ENCODE data around the gene NFIA. TPM values are rescaled to one million over a fixed set of nuclear protein-coding genes. Genes with fewer than 3 reads are reported as not detected.

NFIA gene
- total RNA-seq, 2 donors from 2014 or later, result 61.4 to 86.3 TPM

DNA sequence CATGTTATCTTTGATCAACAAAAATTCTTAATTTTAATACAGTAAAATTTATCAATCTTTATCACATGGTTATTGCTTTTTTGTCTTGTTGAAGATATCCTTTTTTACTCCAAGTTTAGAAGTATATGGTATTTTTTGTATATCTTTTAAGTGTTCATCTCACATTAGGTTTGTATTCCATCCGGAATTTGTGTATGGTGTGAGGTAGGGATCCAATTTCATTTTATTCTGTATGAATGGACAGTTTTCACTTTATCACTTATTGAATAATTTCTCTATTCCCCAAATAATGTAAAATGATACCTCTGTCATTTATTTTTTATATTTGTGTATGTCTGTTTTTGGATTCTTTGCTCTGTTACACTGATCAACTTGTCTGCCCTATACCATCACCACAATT, 25.3 kb downstream of the NFIA start:
- Histone ChIP-seq H3K4me1 (replicated peaks) (no peaks in the 10 kb centered on the region), H3K27me3 (replicated peaks; ENCODE audit: insufficient read depth) (no peaks in the 10 kb centered on the region), H3K36me3 (no peaks in the 10 kb centered on the region), H3K4me3 (no peak overlapping the region), H3K9me3 (no peaks in the 10 kb centered on the region), H3K27ac (no peak overlapping the region)
- intact Hi-C loops (cut with DNase I), result no loop called here
- TF ChIP-seq, protein P1, sequence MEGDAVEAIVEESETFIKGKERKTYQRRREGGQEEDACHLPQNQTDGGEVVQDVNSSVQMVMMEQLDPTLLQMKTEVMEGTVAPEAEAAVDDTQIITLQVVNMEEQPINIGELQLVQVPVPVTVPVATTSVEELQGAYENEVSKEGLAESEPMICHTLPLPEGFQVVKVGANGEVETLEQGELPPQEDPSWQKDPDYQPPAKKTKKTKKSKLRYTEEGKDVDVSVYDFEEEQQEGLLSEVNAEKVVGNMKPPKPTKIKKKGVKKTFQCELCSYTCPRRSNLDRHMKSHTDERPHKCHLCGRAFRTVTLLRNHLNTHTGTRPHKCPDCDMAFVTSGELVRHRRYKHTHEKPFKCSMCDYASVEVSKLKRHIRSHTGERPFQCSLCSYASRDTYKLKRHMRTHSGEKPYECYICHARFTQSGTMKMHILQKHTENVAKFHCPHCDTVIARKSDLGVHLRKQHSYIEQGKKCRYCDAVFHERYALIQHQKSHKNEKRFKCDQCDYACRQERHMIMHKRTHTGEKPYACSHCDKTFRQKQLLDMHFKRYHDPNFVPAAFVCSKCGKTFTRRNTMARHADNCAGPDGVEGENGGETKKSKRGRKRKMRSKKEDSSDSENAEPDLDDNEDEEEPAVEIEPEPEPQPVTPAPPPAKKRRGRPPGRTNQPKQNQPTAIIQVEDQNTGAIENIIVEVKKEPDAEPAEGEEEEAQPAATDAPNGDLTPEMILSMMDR (IDR thresholded peaks at IDR 0.05), result no peak
- TF ChIP-seq POLR2AphosphoS5 (IDR thresholded peaks at IDR 0.05) (no peak), POLR2A (IDR thresholded peaks at IDR 0.05) (no peak)
- no peak for DNase-seq (ENCODE audit: low spot score)
- 100% methylated on average over 1 of the region's 1 CpG for WGBS

DNA sequence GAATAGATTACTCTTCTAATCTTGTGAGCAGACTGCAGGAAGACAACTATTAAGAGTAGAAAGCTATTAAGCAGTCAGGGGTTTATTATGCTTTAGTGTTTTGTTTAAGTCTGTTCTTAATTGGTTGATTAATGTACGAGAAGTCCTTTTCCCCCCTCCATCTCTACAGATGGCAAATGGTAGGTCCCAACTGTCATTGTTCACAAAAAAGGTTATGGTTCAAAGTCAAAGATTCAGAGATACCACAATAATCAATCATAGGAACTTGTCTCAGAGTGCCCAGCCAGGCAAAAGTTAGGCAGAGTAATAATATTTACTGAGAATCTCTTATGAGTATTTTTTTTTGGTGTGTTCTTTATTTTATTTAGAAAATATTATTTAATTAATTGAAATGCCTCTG, 26.8 kb downstream of the NFIA start:
- intact Hi-C loops (cut with DNase I), result no loop called here
- 72% methylated on average over 1 of the region's 1 CpG for WGBS
- Histone ChIP-seq H3K9me3 (no peaks in the 10 kb centered on the region), H3K27me3 (replicated peaks; ENCODE audit: insufficient read depth) (no peaks in the 10 kb centered on the region), H3K4me3 (no peak overlapping the region), H3K36me3 (no peaks in the 10 kb centered on the region), H3K4me1 (replicated peaks) (no peaks in the 10 kb centered on the region), H3K27ac (no peak overlapping the region)
- DNase-seq (ENCODE audit: low spot score), result no peak
- no peak for TF ChIP-seq POLR2AphosphoS5 (IDR thresholded peaks at IDR 0.05)
- TF ChIP-seq POLR2A (IDR thresholded peaks at IDR 0.05), result no peak
- TF ChIP-seq, protein P1 (IDR thresholded peaks at IDR 0.05), result no peak

DNA sequence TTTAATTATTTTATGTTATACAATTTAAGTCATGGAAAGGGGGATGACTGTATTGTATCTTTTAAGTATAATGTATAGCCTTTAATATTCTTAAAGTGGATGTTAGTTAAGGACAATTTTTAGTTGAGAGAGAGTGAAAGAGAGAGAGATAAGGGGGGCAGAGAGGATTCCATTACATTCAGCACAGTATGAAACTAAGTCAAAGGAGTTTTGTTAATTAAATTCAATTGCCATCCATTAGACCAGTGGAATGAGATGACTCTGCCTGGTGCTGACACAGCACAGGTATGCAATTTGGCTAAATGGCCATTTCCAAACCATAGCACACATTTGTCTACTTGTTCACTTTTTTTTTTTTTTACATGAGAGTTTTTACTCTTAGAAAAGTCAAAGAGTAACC, 27.5 kb downstream of the NFIA start:
- Histone ChIP-seq H3K27me3 (replicated peaks; ENCODE audit: insufficient read depth) (no peaks in the 10 kb centered on the region), H3K4me1 (replicated peaks) (no peaks in the 10 kb centered on the region), H3K27ac (no peak overlapping the region), H3K4me3 (no peak overlapping the region), H3K36me3 (no peaks in the 10 kb centered on the region), H3K9me3 (no peaks in the 10 kb centered on the region)
- TF ChIP-seq POLR2A (IDR thresholded peaks at IDR 0.05) (no peak), POLR2AphosphoS5 (IDR thresholded peaks at IDR 0.05) (no peak)
- TF ChIP-seq, protein P1 (IDR thresholded peaks at IDR 0.05), result no peak
- intact Hi-C loops (cut with DNase I), result no loop called here
- DNase-seq (ENCODE audit: low spot score), result no peak

DNA sequence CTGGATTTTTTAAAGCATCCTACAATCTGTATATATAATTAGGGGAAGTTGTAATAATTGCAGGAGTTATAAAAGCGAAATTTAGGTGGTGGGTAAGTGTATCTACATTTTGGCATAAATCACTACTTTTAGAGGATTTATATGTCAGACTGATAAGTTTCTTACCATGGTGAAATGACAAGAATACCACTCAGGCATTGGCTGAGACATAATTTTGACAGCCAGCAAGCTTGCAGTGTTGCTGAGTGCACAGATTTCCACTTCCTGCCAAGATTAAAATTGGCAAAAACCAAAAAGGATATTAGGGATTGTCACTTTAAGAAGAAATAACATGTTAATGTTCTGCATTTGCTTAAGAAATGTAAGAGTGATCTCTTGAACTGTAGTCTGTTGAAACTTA, 28.2 kb downstream of the NFIA start:
- H3K36me3 ChIP-seq, result no peaks in the 10 kb centered on the region
- intact Hi-C loops (cut with DNase I), result no loop called here
- no peak overlapping the region for H3K4me3 ChIP-seq
- H3K27ac ChIP-seq, result no peak overlapping the region
- WGBS, result 90% methylated on average over 1 of the region's 1 CpG
- no peaks in the 10 kb centered on the region for H3K9me3 ChIP-seq
- no peaks in the 10 kb centered on the region for H3K4me1 ChIP-seq (replicated peaks)
- no peaks in the 10 kb centered on the region for H3K27me3 ChIP-seq (replicated peaks; ENCODE audit: insufficient read depth)
- DNase-seq (ENCODE audit: low spot score), result no peak
- TF ChIP-seq POLR2A (IDR thresholded peaks at IDR 0.05), result no peak
- TF ChIP-seq, protein P1 (IDR thresholded peaks at IDR 0.05), result no peak

DNA sequence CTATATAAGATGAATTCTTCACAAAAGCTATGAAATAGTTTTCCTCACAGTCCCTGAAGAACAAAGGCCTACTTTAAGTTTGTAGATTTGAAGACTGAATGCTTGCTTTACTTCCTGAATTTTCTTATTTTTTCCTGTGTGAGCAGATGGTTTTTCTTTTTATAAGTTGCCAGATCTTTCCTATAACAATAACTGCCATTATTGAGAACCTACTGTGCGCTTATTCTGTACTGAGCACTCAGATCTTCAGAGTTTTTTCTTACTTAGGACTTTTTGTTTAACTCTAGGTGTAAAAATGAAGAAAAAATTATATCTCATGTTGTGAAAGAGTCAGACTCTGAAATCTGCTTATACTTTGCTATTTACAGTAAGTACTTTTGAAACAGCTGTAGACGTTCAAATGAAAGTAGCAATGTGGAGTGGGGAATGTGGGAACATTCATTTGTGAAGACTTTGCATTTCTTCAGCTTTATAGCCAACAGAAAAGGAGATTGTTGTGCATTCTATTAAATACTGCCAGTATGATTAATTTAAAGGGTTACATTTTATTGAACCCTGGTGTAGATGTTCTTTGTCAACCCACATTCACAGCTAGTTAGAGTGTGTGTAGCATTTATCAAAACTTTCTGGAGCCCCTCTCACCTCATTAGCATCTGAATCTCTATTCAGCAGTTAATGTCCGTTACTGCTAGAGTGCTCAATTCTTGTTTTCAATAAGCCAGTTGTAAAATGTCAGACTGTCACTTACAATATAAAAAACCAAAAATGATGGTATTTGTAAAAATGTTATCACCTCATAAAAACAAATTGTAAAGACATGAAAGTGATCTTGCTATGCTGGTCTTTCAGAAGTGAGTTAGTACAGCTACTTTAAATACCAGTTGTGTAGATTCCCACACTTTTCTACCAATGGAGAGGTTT, 29.0 kb downstream of the NFIA start:
- TF ChIP-seq, protein P1 (IDR thresholded peaks at IDR 0.05), result no peak
- TF ChIP-seq POLR2AphosphoS5 (IDR thresholded peaks at IDR 0.05), result no peak
- no peak for TF ChIP-seq POLR2A (IDR thresholded peaks at IDR 0.05)
- Histone ChIP-seq H3K27ac (no peak overlapping the region), H3K4me3 (no peak overlapping the region), H3K36me3 (no peaks in the 10 kb centered on the region), H3K4me1 (replicated peaks) (no peaks in the 10 kb centered on the region), H3K9me3 (no peaks in the 10 kb centered on the region), H3K27me3 (replicated peaks; ENCODE audit: insufficient read depth) (no peaks in the 10 kb centered on the region)
- DNase-seq (ENCODE audit: low spot score), result no peak
- intact Hi-C loops (cut with DNase I), result no loop called here
- 60% methylated on average over 3 of the region's 3 CpGs for WGBS

Measured in prostate gland (tissue), 2 donors.